ENCODE data around the gene RPN2. TPM values are rescaled to one million over a fixed set of nuclear protein-coding genes. Genes with fewer than 3 reads are reported as not detected.
A peak's percentile ranks its signal among the peaks of the same experiment; 100 is the strongest.

RPN2 gene
- total RNA-seq, 1 donor from 2014 or later: 185 TPM

GRCh38 chr20:37270576-37271420, 91.7 kb downstream of the RPN2 start:
- Mint-ChIP-seq H3K9me3 (ENCODE audit: low read depth) (no peaks in the 10 kb centered on the region), H3K4me1 (ENCODE audit: low read depth) (peaks cover 3% of the 10 kb centered on the region), H3K4me3 (ENCODE audit: unreplicated experiment) (no peak overlapping the region), H3K27me3 (ENCODE audit: low read depth) (peaks cover 7% of the 10 kb centered on the region), H3K36me3 (ENCODE audit: low read depth) (no peaks in the 10 kb centered on the region), H3K27ac (ENCODE audit: unreplicated experiment) (peak overlapping the region; percentile 22)
- no peak for TF ChIP-seq CTCF (IDR thresholded peaks at IDR 0.05)
- no peak for DNase-seq (ENCODE audit: low spot score)

GRCh38 chr20:37271421-37271768, 92.3 kb downstream of the RPN2 start:
- no peaks in the 10 kb centered on the region for H3K36me3 Mint-ChIP-seq (ENCODE audit: low read depth)
- H3K4me3 Mint-ChIP-seq (ENCODE audit: unreplicated experiment): no peak overlapping the region
- TF ChIP-seq CTCF (IDR thresholded peaks at IDR 0.05): no peak
- H3K9me3 Mint-ChIP-seq (ENCODE audit: low read depth): no peaks in the 10 kb centered on the region
- H3K4me1 Mint-ChIP-seq (ENCODE audit: low read depth): peaks cover 3% of the 10 kb centered on the region
- DNase-seq (ENCODE audit: low spot score): no peak
- no peak overlapping the region for H3K27ac Mint-ChIP-seq (ENCODE audit: unreplicated experiment)
- H3K27me3 Mint-ChIP-seq (ENCODE audit: low read depth): peaks cover 7% of the 10 kb centered on the region

- no peak for DNase-seq (ENCODE audit: low spot score)
- TF ChIP-seq CTCF (IDR thresholded peaks at IDR 0.05): no peak
- Mint-ChIP-seq H3K27me3 (ENCODE audit: low read depth) (no peaks in the 10 kb centered on the region), H3K4me3 (ENCODE audit: unreplicated experiment) (no peak overlapping the region), H3K4me1 (ENCODE audit: low read depth) (peaks cover 12% of the 10 kb centered on the region), H3K9me3 (ENCODE audit: low read depth) (no peaks in the 10 kb centered on the region), H3K27ac (ENCODE audit: unreplicated experiment) (no peak overlapping the region), H3K36me3 (ENCODE audit: low read depth) (no peaks in the 10 kb centered on the region)
Measured at GRCh38 chr20:37273988-37274387, 94.9 kb downstream of the RPN2 start.

- Mint-ChIP-seq H3K9me3 (ENCODE audit: low read depth) (no peaks in the 10 kb centered on the region), H3K4me1 (ENCODE audit: low read depth) (peaks cover 9% of the 10 kb centered on the region), H3K27ac (ENCODE audit: unreplicated experiment) (no peak overlapping the region), H3K27me3 (ENCODE audit: low read depth) (no peaks in the 10 kb centered on the region), H3K4me3 (ENCODE audit: unreplicated experiment) (no peak overlapping the region), H3K36me3 (ENCODE audit: low read depth) (no peaks in the 10 kb centered on the region)
- no peak for TF ChIP-seq CTCF (IDR thresholded peaks at IDR 0.05)
- no peak for DNase-seq (ENCODE audit: low spot score)
Measured at GRCh38 chr20:37274851-37275524, 95.9 kb downstream of the RPN2 start.

- DNase-seq (ENCODE audit: low spot score): peak; percentile 21
- peak; percentile 77 for TF ChIP-seq CTCF (IDR thresholded peaks at IDR 0.05)
- Mint-ChIP-seq H3K36me3 (ENCODE audit: low read depth) (no peaks in the 10 kb centered on the region), H3K4me3 (ENCODE audit: unreplicated experiment) (no peak overlapping the region), H3K27me3 (ENCODE audit: low read depth) (no peaks in the 10 kb centered on the region), H3K27ac (ENCODE audit: unreplicated experiment) (no peak overlapping the region), H3K9me3 (ENCODE audit: low read depth) (no peaks in the 10 kb centered on the region), H3K4me1 (ENCODE audit: low read depth) (peaks cover 9% of the 10 kb centered on the region)
Measured at GRCh38 chr20:37276494-37277252, 97.5 kb downstream of the RPN2 start.
